Fibroblast of the conjunctiva (primary cell): ENCODE results near the gene GIPC2.
"Not testable (repeated sequence)": the region's sequence is repeated elsewhere in the genome, so short reads cannot be mapped to it uniquely, and the experiment has no call there.

ENCODE experiments used
- DNase-seq: peaks from one replicate; pipeline ENCODE4 v3.0.0-alpha.2; 2010; ENCODE audit warnings: low read depth

The GIPC2 gene, protein sequence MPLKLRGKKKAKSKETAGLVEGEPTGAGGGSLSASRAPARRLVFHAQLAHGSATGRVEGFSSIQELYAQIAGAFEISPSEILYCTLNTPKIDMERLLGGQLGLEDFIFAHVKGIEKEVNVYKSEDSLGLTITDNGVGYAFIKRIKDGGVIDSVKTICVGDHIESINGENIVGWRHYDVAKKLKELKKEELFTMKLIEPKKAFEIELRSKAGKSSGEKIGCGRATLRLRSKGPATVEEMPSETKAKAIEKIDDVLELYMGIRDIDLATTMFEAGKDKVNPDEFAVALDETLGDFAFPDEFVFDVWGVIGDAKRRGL

DNA sequence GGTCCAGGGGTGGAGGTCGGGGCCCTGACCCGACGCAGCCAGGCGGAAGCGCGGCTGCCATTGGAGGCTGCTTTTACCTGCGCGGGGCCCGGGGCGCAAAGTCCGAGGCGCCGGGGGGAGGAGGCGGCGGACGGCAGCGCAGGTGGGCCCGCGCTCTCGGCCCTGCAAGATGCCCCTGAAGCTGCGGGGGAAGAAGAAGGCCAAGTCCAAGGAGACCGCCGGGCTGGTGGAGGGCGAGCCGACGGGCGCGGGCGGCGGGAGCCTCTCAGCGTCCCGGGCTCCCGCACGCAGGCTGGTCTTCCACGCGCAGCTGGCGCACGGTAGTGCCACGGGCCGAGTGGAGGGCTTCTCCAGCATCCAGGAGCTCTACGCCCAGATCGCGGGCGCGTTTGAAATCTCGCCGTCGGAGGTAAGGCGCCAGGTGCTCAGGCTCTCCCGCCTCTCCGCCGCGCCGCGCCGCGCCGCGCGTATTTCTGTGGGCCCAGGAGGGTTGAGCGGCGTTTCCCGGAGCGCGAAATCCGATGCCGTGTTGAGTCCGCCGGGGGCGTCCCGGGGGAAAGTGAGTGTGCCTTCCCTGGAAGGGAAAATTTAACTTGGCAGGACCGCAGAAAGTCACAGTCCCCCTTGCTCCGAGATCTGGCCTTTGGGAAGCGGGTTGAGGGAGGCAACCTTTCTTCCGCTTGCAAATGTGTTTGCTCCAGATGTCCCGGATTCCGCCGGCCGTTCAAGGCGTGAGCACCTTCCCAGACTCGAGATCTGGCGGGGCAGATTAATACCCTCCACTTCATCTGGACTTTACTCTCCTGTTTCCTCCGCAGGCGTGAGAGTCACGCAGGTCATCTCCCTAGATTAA lies at the start of gene GIPC2:
TSS of gene GIPC2 (plus strand) at position 41 of the 853 bp plus-strand sequence. CDS start at position 170, 129 bp downstream.
- no peak for DNase-seq

DNA sequence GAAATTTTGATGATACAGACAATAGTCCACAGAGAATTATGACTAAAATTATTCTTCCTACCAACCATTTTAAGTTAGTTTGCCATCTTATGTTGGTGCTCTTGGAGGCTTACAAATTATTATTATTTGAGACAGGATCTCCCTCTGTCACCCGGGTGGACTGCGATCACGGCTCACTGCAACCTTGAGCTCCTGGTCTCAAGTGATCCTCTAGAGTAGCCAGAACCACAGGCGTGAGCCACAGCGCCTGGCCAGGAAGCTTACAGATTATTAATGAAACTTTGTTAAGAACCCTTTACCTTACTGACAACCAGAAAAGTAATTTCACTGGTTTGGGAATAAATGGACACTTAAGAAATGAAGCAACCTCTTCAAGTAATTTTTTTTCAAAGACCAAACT lies 49.0 kb upstream of the GIPC2 start:
- DNase-seq = no peak

DNA sequence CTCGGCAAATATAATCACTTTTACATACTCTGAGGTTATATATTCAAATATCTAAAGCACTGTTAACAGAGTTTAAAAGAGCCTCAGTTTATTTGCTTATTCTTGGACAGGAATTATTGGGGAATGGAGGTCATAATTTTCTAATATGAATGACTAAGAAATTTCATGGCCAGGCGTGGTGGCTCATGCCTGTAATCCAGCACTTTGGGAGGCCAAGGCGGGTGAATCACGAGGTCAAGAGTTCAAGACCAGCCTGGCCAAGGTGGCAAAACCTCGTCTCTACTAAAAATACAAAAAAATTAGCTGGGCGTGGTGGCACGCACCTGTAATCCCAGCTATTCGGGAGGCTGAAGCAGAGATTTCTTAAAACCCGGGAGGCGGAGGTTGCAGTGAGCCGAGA lies 45.2 kb upstream of the GIPC2 start:
- DNase-seq = not testable (repeated sequence)

DNA sequence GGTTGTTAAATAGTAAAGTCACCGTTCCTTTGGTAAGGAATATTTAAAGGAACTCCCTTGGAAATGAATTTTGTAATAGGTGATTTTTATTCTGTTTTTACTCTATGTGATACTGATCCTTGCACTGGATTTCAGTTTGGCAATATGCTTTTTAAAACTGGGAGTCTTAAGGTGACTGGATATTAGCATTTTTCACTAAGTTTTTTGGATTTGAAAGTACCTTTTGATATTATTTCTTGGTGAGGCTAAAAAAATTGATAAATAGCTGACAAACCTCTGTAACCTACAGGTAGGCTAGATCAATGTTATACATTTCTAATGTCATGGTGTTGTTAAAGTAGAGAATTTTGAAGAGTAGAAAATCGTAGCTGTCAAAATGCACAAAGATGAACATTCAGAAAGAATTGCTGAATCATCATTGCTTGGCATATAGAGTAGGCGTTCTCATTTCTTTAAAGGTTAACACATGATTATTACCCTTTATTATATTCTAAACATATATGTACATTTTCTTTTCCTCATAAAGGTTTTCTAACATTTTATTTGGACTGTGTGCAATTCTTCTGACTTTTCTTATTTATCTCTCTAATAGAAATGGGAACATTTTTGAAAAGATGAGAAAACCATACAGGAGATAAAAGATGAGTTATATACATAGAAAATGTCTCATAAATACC lies 42.6 kb upstream of the GIPC2 start:
- no peak for DNase-seq

DNA sequence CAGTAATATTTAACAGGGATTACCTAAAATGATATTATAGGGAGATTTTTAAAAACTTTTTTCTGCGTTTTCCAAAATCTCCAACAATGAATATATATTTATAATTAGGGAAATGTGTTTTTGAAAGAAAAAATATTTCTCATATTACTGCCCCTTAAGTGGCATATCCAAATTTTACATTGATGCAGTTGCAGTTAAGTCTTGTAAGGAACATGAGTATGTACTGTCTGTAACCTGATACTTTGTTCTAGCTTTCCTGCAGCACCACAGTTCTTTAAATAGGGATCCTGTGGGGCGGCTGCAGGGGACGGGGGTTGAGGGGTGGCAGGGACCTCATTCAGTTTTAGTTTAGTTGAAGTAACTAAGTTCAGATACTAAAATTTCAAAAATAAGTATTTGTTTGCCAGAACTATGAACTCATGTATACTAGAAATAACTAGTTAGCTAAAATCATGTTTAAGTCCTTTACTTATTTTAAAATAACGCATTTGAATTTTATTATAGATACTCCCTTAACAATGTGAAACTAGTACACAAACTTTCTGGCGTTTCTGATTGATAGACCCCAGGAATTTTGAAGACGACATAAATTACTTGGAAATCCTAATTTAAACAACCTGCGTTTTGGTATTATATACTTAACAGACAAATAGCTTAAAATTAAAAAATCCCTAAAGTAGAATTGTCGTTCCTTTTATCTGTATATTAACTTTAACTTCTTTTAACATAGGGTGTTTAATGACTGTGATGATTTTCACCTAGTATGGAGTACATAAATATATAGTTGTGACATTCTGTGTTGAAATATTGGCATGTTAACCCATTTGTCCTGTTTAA lies 41.7 kb upstream of the GIPC2 start:
- DNase-seq = peak; percentile 61

DNA sequence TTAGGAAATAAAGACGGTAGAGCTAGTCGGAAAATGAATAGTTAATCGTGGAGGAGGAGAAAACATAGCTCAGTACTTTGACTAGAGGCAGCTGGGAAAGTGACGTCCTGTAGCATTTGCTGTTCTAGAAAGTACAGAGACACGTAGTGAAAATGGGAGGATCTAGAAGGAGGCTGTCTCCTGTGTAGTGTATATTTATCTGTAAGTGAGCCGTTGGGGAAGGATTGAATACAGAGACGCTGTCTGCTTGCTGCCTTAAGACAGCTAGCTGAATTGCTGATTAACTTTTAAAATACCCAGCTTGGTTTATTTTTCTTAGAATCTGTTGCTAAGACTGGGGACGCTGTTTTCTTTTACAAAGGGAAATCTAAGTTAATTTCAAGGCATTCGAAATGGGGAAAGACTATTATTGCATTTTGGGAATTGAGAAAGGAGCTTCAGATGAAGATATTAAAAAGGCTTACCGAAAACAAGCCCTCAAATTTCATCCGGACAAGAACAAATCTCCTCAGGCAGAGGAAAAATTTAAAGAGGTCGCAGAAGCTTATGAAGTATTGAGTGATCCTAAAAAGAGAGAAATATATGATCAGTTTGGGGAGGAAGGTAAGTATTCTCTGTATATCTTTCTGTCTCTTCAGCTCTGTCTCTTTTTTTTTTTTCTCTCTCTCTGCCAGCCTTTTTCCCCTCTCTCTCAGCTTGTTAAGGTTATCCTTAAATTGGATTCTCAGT lies 40.9 kb upstream of the GIPC2 start, which contains the start of gene DNAJB4:
TSS of gene DNAJB4 (plus strand) at position 221 of the 729 bp plus-strand sequence. CDS start at position 393, 172 bp downstream.
- peak; percentile 98 for DNase-seq

DNA sequence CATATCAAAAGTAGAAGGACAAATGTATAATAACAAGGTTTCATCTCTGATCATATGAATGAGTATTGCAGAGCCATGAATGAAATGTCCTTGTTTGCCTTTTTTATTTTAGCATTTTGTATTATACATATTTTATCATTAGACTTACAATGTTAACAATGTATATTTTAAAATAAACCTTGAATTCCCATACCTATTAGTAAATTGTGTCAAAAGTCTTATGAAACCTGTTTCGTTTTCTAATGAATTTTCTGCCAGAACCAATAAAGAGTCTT lies 40.4 kb upstream of the GIPC2 start:
- DNase-seq = no peak

DNA sequence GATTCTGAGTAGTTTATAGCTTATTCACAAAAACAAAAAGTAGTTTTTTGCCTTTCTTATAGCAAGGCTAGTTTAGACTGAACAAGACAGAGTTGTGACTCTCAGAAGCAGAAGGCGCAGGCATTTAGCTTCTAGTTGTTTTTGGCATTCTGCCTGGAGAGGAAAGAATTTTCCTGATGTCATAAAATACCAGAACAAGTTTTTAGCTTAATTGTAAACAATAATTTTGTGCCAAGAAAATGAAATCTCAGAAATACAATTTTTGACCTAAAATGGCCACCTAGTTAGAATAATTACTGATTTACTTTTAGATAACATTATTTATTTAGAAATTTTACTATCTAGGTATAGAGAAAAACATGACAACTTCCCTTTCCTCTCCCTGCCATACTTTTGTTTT lies 40.0 kb upstream of the GIPC2 start:
- DNase-seq = peak; percentile 88

DNA sequence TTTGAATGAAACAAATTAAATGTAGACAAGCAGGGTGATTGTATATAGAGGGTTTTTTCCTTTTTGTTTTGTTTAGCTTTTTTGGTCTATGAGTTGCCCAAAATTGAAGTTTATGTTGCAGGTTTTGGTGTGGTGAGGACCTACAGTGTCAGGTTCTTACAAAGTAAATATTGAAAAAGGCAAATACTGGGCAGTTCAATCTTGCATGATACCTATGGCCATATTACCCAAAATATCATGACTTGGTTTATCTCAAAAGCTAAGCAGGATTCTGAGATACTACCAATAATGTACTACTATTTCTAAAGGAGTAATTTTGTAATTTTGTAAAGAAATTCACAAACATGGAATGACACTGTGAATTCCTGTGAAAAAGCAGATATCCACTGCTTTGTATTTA lies 39.2 kb upstream of the GIPC2 start:
- no peak for DNase-seq

DNA sequence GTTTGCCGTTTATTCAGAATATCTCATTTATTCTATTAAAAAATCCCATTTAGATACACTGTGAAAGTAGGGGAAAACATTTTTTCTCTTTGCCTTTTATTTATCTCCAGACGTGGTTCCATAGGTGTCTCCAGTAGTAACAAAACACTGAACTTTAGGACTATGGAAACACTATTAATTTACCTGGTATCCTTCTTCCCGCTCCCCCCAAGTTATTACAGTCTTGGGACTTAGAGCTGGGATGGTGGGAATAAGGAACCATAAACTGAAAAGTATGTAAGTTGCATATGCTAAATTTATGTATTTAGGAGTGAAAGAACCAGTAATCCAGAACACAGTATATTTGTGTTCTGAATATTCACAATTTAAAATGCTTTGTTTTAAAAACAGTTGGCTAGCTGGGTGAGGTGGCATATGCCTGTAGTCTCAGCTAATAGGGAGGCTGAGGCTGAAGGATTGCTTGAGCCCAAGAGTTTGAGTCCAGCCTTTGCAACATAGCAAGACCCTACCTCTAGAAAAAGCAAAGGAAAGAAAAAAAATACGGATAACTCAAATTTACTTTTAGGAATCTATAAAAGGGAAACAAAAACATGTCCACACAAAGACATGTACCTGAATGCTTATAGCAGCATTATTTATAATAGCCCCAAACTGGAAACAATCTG lies 38.0 kb upstream of the GIPC2 start:
- no peak for DNase-seq

DNA sequence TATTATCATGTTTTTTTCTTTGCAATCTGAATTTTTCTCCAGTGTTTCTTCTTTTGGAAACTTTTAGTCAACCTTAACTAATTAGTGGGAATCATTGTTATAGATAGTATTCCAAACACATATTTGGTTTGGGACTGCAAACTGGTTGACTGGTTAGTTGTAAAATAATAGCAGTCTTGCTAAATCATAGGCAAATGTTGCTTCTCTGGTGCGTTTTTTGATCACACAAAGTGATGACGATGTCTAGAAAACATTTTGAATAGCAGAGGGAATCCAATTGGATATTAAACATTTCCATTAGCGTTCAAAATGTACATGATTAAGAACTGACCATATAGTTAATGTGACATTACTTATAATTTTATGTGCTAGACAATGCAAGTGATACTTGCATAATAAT lies 36.5 kb upstream of the GIPC2 start:
- no peak for DNase-seq

DNA sequence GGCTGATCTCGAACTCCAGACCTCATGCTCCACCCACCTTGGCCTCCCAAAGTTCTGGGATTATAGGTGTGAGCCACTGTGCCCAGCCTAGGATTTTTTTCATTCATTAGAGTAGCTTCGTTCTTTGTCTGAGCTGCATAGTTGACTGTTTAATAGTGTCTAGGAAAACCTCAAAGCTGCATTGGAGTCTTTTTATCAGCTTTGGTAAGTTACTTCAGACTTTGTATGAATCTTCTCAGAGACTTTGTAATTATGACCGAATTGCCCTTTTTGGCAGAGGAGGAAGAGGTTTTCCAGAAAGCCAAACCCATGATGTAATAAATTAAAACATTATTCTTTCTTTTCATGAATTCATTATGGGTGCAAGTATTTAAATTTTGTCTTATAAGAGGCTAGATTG lies 35.9 kb upstream of the GIPC2 start:
- DNase-seq = no peak

DNA sequence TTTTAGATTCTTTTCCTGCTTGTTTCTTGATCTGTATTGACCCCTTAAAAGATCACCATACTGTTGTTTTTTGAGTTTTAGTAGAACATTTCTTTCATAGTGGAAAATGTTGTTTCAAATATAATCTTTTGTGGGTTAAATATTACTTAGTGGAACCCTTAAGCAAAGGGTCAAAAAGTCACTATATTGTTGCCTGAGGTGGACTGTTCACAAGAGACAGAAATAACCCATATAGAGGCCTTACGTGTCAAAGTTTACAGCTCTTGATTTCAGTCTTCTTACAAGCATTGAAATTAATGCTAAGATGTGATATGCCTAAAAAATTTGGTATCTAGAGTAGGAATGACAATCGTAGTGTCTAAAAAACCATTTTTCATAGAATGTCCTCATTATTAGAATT lies 34.7 kb upstream of the GIPC2 start:
- no peak for DNase-seq

DNA sequence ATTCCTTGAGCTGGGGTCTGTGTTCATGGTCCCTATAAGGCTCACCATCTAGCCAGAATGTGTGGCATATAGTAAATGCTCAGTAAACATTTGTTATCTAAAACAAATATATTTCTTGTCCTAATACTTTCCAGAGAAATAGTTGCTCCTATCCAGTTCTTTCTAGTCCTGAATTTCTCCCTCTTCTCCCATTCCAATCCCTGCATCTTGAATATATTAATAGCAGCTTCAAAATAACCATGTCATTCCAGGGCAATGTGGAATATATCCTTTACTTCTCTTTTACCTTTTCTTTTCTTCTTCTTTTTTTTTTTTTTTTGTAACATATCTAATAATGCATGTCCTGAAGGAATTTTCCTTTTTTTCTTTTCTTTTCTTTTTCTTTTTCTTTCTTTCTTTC lies 30.6 kb upstream of the GIPC2 start:
- DNase-seq = no peak

DNA sequence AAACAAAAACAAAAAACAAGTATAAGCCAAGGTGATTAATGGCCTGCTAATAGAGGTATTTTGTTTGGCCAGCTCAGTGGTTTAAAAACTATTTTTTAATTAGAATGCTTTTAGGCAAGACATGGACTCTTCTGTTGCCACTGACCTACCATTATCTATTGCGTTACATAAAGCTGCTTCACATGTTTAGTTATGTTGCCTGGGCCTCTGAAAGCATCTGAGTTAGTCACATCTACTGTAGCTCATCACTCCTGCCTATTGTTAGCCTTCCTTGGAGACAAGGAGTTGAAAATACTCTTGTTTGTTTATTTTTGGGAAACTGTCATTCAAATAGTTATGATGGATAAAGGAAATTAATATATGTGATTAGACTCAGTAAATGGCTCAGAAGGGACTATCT lies 26.7 kb upstream of the GIPC2 start:
- no peak for DNase-seq

DNA sequence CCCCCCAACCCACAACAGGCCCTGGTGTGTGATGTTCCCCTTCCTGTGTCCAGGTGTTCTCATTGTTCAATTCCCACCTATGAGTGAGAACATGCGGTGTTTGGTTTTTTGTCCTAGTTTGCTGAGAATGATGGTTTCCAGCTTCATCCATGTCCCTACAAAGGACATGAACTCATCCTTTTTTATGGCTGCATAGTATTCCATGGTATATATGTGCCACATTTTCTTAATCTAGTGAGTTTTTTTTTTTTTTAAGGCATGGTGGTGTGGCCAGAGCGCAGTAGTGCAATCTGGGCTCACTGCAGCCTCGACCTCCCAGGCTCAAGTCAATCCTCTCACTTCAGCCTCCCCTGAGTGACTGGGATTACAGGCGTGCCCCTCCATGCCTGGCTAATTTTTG lies 24.6 kb upstream of the GIPC2 start:
- DNase-seq = not testable (repeated sequence)

DNA sequence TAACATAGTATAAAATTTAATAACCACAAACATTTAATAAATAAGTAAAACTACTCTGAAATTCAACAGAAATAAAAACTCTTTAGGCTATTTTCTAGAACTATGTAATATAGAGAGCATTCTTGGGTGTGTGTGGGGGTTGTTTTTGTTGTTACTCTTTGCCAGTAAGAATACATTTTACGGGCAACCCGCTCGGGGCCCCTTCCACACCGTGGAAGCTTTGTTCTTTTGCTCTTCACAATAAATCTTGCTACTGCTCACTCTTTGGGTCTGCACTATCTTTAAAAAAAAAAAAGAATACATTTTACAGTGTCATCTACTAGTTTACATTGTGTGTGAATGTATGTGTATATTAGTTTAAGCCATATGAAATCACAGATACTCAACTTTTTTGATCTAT lies 16.0 kb upstream of the GIPC2 start:
- DNase-seq = no peak

DNA sequence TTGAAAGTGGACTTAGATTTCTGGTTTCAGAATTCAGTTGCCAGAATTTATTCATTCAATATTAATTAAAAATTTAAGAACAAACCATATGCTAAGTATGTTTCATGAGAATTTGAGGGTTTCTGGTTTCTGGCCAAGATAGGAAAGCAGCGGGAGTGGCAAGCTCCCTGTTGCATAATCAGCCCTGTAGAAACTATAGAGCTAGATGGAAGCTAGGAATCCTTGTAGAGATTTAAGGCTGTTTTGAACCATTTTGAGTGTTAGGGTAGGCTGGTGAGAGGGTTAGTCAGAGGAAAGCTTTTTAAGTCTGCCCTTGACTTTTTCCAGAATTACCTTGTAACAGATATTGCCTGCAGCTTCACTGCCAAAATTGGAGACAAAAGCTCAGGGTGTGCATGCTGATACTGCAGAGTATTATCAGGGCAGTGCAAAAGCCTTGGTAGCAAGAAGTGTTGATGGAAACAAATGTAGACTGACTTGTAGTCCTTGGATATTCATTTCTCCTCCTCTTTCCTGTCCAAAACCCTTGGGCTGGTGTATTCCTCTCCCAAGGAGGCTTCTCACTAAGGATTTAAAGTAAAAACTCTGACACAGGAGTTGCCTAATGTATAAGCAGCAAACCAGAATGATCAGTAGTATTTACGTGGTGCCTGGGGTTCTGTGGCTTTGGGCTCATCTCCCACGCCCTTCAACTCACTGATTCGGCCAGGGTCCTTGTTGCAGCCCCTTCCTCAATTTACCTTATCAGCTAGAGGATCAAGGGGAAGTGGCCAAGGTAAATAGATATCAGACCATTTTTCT lies 12.6 kb upstream of the GIPC2 start:
- DNase-seq = no peak

DNA sequence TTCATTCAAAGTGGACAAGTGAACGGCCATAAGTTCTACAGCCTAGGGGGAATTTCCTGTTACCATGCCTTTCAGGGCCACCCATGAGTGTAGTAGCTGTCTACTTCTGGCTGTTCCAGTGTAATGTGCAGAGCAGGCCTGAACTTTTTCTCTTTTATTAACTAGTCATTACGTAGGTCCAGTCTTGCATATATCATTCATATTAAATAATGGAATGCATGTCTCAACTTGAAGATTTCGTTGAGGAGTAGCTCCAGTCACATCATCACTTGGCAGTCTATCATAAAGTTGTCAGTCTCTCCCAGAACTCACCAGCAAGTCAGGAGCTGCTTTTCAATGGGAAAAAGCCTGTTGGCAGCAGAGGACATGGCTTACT lies 12.0 kb upstream of the GIPC2 start:
- no peak for DNase-seq

DNA sequence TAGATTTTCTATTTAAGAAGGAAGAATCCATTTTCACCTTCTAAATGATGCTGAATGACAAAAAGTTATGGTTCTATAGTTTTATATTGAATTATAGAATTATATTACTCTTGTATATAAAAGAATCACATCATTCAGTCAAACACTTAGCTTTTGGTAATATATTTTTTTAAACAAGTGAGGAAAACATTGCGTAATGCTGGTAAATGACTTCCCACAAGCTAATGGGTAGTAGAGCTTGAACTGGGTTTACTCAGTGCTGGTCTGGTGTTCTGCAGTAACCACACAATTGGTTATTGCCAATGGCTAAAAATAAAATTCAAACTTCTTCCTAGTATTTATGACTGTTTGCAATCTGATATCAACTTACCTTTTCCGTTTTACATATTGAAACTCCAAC lies 10.6 kb upstream of the GIPC2 start:
- DNase-seq = no peak
